ENCODE results near the gene HIF1A.
"Not testable (repeated sequence)": the region's sequence is repeated elsewhere in the genome, so short reads cannot be mapped to it uniquely, and the experiment has no call there.

HIF1A gene

DNA sequence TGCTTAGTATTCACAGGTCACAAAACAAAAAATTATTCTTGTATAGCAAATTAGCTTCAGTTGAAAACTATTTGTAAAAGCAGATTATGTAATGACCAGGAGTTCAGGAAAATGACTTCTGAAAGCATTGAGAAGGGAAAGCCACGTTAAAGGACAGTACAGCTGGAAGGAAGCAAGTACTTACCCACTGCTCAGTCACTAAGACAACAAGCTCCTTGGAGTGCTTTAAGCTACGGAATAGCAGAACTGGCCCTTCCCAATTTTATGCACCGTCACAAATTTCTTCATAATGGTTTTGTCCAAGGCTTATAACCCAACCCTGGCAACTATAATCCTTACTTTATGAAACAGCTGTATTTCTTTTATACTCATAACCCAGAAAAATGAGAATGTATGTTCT, 54.0 kb downstream of the HIF1A start:
- DNase-seq (ENCODE audit: low spot score) = no peak

DNA sequence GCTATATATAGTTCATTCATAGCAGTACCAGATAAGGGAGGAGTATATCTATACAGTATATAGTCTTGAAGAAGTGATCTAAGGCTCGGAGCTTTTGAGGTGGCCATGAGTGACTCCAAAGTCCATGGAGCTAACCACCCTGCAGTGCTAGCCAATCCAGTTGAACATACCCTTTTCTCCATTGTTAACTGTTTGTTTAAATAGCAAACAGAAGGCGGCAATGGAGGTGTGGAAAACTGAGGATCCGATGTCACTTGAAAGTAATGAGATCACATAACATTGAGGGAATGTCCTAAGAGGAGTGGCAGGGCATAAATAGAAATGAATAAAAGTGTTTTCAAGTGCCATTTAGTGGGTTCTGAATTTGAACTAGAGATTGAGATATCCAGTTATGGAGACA, 54.6 kb downstream of the HIF1A start:
- DNase-seq (ENCODE audit: low spot score) = no peak

DNA sequence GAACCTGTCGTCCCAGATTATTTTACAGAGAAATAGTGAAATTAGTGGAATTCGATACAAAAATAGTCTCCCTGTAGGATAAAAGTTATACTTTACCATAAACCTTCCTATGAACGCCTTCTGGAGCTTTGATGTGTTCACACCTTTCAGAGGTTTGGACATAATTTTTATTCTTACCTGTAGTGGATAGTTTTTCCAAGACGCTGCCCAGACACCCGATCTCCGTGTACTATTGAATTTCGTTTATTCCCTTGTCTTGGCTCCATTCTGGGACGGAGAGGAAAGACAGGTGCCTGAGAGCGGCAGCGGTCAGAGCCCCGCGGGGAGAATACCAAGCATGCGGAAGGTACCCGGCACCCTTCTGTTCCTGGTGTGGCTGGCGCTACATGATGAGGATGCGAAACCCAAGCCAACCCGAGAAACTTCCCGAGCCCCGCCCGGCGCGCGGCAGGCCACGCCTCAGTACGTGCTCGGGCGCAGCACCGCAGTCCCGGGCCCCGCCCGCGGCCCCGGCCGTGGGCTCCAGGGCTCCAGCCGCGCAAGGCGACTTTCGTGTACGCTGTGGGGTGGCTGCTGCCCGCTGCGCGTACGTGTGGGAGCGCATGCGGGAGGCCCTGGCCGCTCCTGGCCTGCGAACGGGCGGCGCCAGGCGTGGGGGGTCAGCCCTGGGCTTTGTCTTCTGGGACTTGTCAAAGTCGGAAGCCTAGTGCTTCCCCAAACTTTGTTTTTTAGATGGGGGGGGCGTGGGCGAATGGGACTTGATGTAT, 55.6 kb downstream of the HIF1A start:
- DNase-seq (ENCODE audit: low spot score) = peak; percentile 75

DNA sequence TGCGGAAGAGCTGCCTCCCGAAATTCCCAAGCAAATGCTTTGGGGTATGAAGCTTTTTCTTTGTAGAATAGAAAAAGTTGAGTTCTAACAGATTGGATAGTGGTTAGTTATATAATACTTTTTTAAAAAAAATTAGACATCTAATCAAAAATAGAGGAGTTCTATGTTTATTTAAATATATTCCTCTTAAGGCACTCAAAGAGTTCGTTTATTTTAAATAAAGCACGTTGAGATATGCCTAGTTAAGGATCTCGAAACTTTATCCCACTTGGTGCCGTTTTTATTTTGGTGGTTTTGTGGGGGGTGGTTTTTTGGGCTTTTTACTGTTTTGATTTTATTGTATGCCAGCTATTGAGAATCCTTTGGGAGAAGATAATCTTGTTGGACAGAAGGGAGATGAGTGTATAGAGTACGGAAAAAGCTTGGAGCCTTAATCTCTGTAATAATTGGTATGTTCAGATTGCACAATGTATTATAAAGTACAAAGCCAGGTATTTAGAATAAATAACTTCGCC, 56.2 kb downstream of the HIF1A start:
- no peak for DNase-seq (ENCODE audit: low spot score)

DNA sequence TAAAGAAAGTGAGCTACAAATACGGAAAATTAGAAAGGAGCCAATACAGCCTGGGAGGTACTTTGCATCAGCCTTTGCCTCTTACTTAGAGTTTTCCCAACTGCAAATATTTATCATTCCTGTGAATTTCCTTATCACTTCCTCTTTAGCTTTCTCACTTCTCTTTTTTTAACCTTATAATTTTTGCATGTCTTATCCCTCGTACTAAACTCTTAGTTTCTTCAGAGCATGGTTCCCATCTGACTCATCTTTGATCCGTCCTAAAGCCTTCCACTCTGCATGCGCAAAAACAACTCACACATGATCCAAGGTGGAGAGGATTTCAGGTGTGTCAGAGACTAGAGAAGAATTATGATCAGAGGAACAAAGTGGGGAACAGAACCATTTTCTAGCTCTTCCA, 57.3 kb downstream of the HIF1A start:
- no peak for DNase-seq (ENCODE audit: low spot score)

DNA sequence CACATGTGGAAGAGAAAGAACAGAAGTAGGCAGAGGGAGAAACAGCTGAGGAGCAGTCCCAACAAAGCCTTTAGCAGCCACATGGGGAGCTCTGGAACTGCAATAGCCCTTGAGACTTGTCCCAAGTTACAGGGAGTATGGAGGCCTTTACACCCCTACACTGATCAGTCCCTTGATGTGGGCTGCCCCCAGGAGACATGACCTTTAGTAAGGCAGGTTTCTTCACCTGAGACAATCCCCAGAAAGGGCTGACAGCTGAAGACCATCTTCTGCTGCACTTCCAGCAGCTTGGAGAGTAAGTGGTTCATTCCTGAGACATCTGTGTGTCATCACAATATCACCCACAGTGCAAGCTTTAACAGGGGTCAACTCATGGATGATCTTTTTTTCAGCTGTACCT, 58.3 kb downstream of the HIF1A start:
- no peak for DNase-seq (ENCODE audit: low spot score)

DNA sequence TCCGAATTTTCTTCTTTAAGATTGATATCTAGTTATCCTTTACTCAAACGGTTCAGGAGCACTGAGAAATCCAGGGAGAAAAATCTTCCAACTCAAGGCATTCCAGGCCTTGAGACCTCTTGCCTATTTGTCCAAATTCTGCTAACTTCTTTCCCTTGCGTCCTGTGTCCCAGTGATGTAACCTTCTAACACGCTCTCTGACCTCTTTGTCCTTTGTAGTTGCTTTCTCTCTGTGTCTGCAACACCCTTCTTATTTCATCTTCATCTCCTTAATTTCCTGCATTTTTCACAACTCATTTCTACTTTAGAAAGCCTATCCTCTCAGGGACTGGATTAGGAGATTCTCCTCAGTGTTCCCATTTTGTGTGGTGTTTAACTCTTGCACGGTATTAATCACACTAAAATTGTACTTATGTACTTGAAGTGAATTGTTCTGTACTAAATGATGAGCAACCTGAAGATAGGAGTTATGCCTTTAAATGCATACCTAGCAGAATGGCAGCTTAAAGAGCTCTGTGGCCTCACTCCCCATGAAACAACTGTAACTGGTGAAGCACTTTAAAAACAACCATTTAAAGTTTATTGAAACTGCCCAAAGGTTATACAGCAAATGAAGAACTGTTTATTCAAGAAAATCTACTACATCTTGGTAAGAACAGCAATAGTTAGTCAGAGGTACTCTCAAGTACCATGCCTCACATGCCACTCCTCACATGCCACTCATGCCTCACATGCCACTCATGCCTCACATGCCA, 59.5 kb downstream of the HIF1A start:
- DNase-seq (ENCODE audit: low spot score) = no peak

DNA sequence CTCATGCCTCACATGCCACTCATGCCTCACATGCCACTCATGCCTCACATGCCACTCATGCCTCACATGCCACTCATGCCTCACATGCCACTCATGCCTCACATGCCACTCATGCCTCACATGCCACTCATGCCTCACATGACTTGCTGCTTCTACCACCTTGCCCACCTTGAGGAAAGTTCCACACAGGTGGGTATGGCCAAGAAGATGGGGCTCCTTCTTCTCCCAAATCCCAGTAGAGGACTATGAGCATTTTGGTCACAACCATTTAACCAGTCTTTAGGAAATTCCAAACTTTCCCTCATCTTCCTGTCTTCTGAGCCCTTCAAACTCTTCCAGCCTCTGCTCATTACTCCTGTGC, 60.0 kb downstream of the HIF1A start:
- not testable (repeated sequence) for DNase-seq (ENCODE audit: low spot score)

DNA sequence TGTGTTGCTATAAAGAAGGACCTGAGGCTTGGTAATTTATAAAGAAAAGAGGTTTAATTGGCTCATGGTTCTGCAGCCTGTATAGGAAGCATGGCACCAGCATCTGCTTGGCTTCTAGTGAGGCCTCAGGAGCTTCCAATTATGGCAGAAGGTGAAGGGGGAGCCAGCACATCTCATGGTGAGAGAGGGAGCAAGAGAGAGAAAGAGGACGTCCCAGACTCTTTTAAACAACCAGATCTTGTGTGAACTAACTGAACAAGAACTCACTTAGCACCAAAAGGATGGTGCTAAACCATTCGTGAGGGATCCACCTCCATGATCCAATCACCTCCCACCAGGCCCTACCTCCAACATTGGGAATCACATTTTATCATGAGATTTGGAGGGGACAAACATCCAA, 60.8 kb downstream of the HIF1A start:
- no peak for DNase-seq (ENCODE audit: low spot score)

DNA sequence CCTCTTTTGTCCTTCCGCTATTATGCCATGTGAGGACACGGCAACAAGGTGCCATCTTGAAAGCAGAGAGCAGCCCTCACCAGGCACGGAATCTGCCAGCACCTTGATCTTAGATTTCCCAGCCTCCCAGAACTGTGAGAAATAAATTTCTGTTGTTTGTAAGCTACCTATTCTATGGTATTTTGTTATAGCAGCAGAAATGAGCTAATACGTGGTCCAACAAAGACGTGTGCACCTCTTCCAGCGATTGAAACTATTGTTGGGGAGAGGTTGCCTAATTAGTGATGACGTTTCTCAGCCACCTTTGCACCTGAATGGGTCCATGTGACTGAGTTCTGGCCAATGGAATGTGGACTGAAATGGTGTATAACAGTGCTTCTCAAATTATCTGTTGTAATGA, 64.6 kb downstream of the HIF1A start:
- no peak for DNase-seq (ENCODE audit: low spot score)

DNA sequence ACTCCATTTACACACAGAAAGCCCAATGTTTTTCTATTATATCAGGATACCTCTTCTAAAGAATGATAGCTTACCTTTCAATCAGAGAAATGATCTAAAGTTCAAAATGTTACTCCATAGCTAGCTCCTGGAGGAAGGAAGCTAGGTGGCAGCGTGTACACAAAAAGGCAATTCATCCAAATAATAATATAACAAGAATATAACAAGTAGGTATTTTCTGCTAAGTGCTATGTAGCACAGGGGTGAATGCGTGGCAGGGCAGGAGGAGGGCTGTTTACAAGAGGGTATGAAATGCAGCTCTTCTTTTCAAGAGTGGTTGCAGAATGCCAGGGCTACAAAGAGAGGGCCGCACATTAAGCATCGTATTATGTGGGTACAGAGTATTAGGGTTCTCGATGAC, 66.2 kb downstream of the HIF1A start:
- no peak for DNase-seq (ENCODE audit: low spot score)

DNA sequence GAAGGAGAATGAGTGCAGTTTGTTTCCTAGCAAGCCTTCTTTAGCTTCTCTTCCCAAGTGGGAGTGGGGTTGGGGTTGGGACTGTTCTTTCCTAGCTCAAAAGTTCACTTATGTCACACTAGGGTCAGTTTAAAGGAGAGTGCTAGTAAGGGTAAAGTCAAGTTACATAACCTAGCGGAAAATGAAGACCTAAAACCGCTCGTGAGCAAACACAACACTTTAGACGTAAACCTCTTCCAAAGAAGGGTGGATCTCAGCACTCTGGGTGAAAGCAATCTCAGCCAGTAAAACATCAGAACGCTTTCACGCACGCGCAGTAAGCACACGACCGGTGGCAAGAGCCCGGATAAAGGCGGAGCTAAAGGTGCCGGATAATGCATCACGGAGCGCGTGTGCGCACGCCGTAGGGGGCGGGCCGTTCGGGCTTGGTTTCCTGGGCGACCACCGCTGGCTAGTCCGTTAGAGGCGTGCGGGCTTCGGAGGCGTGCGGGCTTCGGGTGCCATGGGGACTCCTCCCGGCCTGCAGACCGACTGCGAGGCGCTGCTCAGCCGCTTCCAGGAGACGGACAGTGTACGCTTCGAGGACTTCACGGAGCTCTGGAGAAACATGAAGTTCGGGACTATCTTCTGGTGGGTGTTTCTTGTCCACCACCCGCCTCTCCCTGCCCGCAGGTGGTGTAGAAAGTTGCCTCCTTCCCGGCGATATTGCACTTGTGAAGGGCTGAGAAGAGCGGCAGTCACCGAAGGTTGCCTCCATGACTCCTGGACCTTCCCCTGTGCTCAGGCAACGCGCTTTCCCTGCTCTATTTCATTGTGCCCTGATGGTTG, 66.9 kb downstream of the HIF1A start, which contains the start of gene SNAPC1:
TSS of gene SNAPC1 (plus strand) at position 462 of the 828 bp plus-strand sequence. CDS start at position 503, 41 bp downstream.
- DNase-seq (ENCODE audit: low spot score) = peak; percentile 98

DNA sequence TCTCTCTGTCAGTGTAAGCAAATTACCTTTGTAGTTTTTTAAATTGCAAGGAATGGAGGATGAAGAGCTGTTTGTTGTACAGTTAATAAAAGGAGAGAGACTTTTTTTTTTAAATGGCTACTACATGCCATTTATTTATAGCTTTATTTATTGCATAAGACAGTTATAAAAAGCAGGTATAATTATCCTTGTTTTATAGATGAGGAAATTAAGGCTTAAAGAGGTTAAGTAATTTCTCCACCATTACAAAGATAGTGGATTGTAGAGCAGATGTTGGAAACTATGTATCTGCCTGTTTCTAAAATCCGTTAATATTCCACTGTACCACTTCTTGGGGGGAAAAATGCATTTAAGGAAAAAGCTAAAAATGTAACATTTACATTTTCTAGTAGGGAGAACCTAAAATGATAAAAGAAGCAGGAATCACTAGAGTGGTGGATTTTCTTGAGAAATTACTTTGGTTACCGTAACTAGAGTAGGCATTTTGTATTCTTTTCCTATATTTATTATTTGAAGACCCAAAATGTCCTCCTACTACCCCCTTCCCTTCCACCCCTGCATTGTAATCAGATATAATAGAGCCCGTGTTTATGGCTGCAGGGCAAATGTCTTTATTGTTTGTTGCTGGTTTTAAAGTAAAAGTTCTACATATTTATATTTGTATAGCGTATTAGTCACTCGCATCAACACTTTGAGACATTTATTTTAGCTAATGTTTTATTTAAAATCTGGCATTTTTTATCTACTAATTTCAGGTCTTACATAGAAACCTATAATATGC, 69.2 kb downstream of the HIF1A start:
- DNase-seq (ENCODE audit: low spot score) = no peak

DNA sequence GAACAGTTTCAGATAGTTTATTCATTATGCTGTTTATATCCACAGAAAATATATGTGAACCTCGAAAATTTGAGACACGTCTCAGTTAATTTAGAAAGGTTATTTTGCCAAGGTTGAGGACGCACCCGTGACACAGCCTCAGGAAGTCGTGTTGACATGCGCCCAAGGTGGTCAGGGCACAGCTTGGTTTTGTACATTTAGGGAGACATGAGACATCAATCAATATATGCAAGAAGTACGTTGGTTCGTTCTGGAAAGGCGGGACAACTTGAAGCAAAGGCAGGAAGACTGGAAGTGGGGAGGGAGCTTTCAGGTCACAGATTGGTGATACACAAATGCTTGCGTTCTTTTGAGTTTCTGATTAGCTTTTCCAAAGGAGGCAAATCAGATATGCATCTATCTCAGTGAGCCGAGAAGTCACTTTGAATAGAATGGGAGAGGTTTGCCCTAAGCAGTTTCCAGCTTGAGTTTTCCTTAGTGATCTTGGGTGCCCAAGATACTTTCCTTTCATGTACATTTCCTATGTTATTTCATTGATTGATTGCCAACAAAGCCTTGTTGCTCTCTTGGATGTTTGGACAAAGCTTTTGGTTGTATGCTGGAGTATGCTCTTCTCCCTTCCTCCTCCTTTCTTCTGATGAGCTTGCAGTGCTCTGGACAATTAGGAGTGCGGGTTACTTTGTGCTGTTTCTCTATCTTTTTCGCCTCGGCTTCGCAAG, 70.1 kb downstream of the HIF1A start:
- DNase-seq (ENCODE audit: low spot score) = no peak

DNA sequence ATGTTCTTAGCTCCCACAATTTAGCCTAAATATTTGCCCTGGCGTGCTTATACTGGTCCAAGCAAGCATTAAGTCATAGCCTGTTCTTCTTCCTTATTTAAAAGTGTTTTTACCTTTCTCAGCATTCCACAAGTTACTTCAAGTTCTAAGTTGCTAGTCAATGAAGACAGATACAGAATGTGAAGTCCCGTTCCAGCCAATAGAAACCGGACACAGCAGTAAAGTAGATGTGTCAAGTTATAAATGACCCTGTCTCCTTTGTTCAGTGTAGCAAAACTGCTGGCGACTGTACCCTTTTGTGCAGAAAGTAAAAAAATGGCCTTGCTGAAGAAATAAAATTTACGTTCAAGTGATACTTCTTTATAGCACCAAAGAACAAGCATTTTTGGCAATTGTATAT, 70.8 kb downstream of the HIF1A start:
- DNase-seq (ENCODE audit: low spot score) = no peak

DNA sequence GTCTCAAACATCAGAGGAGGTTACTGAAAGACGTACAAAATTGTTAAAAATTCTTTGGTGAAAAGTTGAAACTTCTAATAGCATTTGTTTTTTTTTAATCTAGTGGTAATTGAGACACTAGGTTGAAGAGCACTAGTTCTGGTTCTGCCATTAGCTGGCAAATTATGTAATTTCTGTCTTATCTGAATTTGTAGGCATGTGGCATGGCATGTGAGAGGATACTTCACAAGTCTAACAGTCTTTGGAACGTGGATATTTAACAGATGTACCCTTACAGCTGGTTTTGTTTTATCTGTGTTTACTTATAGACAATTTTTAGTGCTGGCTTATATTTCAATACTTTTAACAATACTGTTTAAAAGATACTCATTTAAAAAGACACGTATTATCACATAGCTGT, 72.9 kb downstream of the HIF1A start:
- DNase-seq (ENCODE audit: low spot score) = no peak

DNA sequence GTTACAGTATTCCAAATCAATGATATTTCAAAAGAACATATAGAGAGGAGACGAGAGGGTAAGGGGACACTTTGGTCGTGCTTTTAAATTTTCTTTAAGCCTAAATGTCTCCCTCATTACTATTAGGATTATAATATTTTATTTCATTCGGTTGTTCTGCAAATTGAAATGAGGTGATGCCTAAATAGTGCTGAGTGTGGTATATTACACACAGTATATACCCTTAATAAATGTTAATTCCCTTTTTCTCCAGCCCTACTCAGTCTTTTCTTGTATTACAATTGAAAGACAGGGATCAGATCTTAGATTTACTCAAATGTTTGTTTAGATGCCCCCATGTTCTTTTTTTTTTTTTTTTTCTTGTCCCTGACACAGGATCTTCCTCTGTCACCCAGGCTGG, 74.6 kb downstream of the HIF1A start:
- no peak for DNase-seq (ENCODE audit: low spot score)

DNA sequence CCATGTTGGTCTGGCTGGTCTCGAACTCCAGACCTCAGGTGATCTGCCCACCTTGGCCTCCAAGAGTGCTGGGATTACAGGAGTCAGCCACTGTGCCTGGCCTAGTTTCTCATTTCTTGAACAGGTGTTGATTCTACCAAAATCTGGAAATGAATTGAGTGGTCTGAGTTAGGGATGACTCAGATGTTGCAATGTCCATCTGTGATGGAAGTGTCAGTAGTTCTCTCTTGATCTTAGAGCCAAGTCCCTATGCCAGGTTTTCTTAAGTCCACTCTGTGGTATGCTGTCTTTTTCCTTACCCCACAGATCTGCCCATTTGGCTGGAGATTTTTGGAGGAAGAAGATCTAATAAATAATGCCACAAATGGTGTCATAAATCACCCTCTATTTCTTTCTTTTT, 79.5 kb downstream of the HIF1A start:
- DNase-seq (ENCODE audit: low spot score) = no peak

DNA sequence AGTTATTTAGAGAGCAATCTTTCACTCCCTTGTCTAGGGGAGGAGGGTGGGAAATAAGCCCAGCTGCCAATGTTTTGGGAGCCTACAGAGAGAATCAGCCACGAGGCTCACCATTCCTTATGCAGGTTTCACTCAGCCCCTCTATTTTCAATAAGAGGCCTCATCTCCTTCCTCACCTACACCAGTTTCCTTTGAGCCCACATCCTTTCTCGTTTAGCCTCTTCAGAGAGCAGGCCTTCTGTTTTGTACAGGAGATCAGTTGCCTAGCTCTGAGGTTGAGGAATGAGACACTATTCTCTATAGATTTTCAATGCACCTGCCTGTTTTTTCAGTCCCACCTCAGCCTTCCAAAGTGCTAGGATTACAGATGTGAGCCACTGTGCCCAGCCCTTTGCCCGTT, 84.8 kb downstream of the HIF1A start:
- no peak for DNase-seq (ENCODE audit: low spot score)

DNA sequence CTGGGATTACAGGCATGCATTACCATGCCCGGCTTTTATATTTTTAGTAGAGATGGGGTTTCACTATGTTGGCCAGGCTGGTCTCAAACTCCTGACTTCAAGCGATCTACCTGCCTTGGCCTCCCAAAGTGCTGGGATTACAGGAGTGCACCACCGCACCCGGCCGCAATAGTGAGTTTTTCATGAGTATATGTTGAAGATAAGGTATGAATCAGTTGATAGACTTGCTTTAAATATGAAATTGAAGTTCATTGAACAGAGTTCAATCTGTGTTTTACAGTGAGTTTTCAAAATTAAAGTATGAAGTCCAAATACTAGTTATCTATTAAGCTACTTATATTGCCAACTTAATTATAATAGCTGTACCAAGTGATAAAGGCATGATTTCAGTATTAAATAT, 102.0 kb downstream of the HIF1A start:
- DNase-seq (ENCODE audit: low spot score) = no peak
